Adipocyte (in vitro differentiated cells): ENCODE results near the gene ZNF23.
A peak's percentile ranks its signal among the peaks of the same experiment; 100 is the strongest.

ENCODE experiments used
- DNase-seq: peaks from one replicate; pipeline ENCODE4 v3.0.0-alpha.2; 2015; ENCODE audit warnings: low read depth
- H3K27me3 ChIP-seq: replicated peaks from 2 replicates; pipeline ENCODE4 v1.7.0; 2013; ENCODE audit warnings: mild to moderate bottlenecking, low read length, moderate library complexity; ENCODE audit not compliant: control insufficient read depth, insufficient read depth
- H3K36me3 ChIP-seq: 2 replicates; pipeline ENCODE4 v1.7.0; 2013; ENCODE audit warnings: low read length, mild to moderate bottlenecking, moderate library complexity; ENCODE audit not compliant: control insufficient read depth, insufficient read depth, severe bottlenecking
- H3K4me1 ChIP-seq: 2 replicates; pipeline ENCODE4 v1.7.0; 2013; ENCODE audit warnings: mild to moderate bottlenecking, low read length, moderate library complexity; ENCODE audit not compliant: control insufficient read depth, insufficient read depth
- H3K4me3 ChIP-seq: 2 replicates; pipeline ENCODE4 v1.7.0; 2013; ENCODE audit warnings: mild to moderate bottlenecking, low read length, moderate library complexity
- H3K9ac ChIP-seq: 2 replicates; pipeline ENCODE4 v1.7.0; 2013; ENCODE audit warnings: mild to moderate bottlenecking, low read length, moderate library complexity
- H3K9me3 ChIP-seq: 2 replicates; pipeline ENCODE4 v1.7.0; 2013; ENCODE audit warnings: mild to moderate bottlenecking, low read length, moderate library complexity; ENCODE audit not compliant: control insufficient read depth

Gene ZNF23

GRCh38 chr16:71467810-71468209 lies 5.8 kb upstream of the ZNF23 start:
- Histone ChIP-seq H3K36me3 (no peaks in the 10 kb centered on the region), H3K9ac (no peak overlapping the region), H3K27me3 (no peaks in the 10 kb centered on the region), H3K9me3 (no peaks in the 10 kb centered on the region), H3K4me3 (no peak overlapping the region), H3K4me1 (peaks cover under 1% of the 10 kb centered on the region)
- peak; percentile 45 for DNase-seq

- H3K9me3 ChIP-seq = no peaks in the 10 kb centered on the region
- no peak for DNase-seq
- no peak overlapping the region for H3K9ac ChIP-seq
- H3K27me3 ChIP-seq = no peaks in the 10 kb centered on the region
- peaks cover 18% of the 10 kb centered on the region for H3K4me1 ChIP-seq
- H3K4me3 ChIP-seq = no peak overlapping the region
- H3K36me3 ChIP-seq = no peaks in the 10 kb centered on the region
Measured at GRCh38 chr16:71464231-71464630, 2.2 kb upstream of the ZNF23 start.

GRCh38 chr16:71460941-71461340 lies 1.1 kb downstream of the ZNF23 start:
- DNase-seq = peak; percentile 7
- Histone ChIP-seq H3K4me3 (peak overlapping the region; percentile 98), H3K9me3 (no peaks in the 10 kb centered on the region), H3K4me1 (peaks cover 18% of the 10 kb centered on the region), H3K36me3 (peaks cover 7% of the 10 kb centered on the region), H3K9ac (peak overlapping the region; percentile 95), H3K27me3 (no peaks in the 10 kb centered on the region)

GRCh38 chr16:71460236-71460635 lies 1.8 kb downstream of the ZNF23 start:
- Histone ChIP-seq H3K4me3 (peak overlapping the region; percentile 98), H3K36me3 (peaks cover 13% of the 10 kb centered on the region), H3K9ac (peak overlapping the region; percentile 15), H3K27me3 (no peaks in the 10 kb centered on the region), H3K9me3 (no peaks in the 10 kb centered on the region), H3K4me1 (peaks cover 18% of the 10 kb centered on the region)
- peak; percentile 85 for DNase-seq

- H3K4me1 ChIP-seq = peaks cover 18% of the 10 kb centered on the region
- DNase-seq = no peak
- no peaks in the 10 kb centered on the region for H3K9me3 ChIP-seq
- H3K27me3 ChIP-seq = no peaks in the 10 kb centered on the region
- H3K4me3 ChIP-seq = no peak overlapping the region
- H3K36me3 ChIP-seq = peaks cover 20% of the 10 kb centered on the region
- no peak overlapping the region for H3K9ac ChIP-seq
Measured at GRCh38 chr16:71459510-71459909, 2.5 kb downstream of the ZNF23 start.

- Histone ChIP-seq H3K9ac (no peak overlapping the region), H3K4me1 (peaks cover 13% of the 10 kb centered on the region), H3K9me3 (peaks cover 20% of the 10 kb centered on the region), H3K27me3 (no peaks in the 10 kb centered on the region), H3K4me3 (no peak overlapping the region), H3K36me3 (peaks cover 47% of the 10 kb centered on the region)
- DNase-seq = no peak
Measured at GRCh38 chr16:71456801-71457200, 5.2 kb downstream of the ZNF23 start.

- Histone ChIP-seq H3K9me3 (peaks cover 58% of the 10 kb centered on the region), H3K27me3 (no peaks in the 10 kb centered on the region), H3K36me3 (peaks cover 85% of the 10 kb centered on the region), H3K4me1 (no peaks in the 10 kb centered on the region), H3K9ac (no peak overlapping the region), H3K4me3 (no peak overlapping the region)
- DNase-seq = no peak
Measured at GRCh38 chr16:71453036-71453435, 9.0 kb downstream of the ZNF23 start.

GRCh38 chr16:71449020-71449419 lies 13.0 kb downstream of the ZNF23 start:
- Histone ChIP-seq H3K9me3 (peaks cover 96% of the 10 kb centered on the region), H3K9ac (no peak overlapping the region), H3K4me1 (no peaks in the 10 kb centered on the region), H3K4me3 (peak overlapping the region; percentile 70), H3K27me3 (no peaks in the 10 kb centered on the region), H3K36me3 (peaks cover 71% of the 10 kb centered on the region)
- DNase-seq = peak; percentile 5

- no peaks in the 10 kb centered on the region for H3K27me3 ChIP-seq
- H3K9ac ChIP-seq = no peak overlapping the region
- H3K4me1 ChIP-seq = no peaks in the 10 kb centered on the region
- H3K4me3 ChIP-seq = peak overlapping the region; percentile 70
- DNase-seq = no peak
- H3K36me3 ChIP-seq = peaks cover 65% of the 10 kb centered on the region
- H3K9me3 ChIP-seq = peaks cover 96% of the 10 kb centered on the region
Measured at GRCh38 chr16:71448274-71448866, 13.7 kb downstream of the ZNF23 start.

GRCh38 chr16:71443714-71444113 lies 18.3 kb downstream of the ZNF23 start:
- Histone ChIP-seq H3K36me3 (peaks cover 18% of the 10 kb centered on the region), H3K9ac (no peak overlapping the region), H3K9me3 (peaks cover 64% of the 10 kb centered on the region), H3K4me1 (no peaks in the 10 kb centered on the region), H3K4me3 (no peak overlapping the region), H3K27me3 (peaks cover 6% of the 10 kb centered on the region)
- DNase-seq = no peak

- no peak within 1 kb of the TSS for H3K4me3 ChIP-seq
- H3K27me3 ChIP-seq = peaks cover 13% of the 10 kb centered on the region
- DNase-seq = no peak
- H3K9ac ChIP-seq = no peak within 1 kb of the TSS
- no peaks in the 10 kb centered on the region for H3K4me1 ChIP-seq
- H3K36me3 ChIP-seq = peaks cover 3% of the 10 kb centered on the region
- H3K9me3 ChIP-seq = peaks cover 47% of the 10 kb centered on the region
Measured at GRCh38 chr16:71442051-71442440, 20.0 kb downstream of the ZNF23 start, which contains the start of gene TLE7. TSS of gene TLE7 (minus strand) at chr16:71442054. CDS start at chr16:71433324, 8,730 bp downstream.
